A204.1 (cell line): ENCODE measurements around the gene FAM174B.

Experiments
- FAIRE-seq: peaks from 2 replicates; lab custom pipeline; 2012; peaks lifted over from hg19 to GRCh38; lab: Jason Lieb, UNC

FAM174B gene

DNA sequence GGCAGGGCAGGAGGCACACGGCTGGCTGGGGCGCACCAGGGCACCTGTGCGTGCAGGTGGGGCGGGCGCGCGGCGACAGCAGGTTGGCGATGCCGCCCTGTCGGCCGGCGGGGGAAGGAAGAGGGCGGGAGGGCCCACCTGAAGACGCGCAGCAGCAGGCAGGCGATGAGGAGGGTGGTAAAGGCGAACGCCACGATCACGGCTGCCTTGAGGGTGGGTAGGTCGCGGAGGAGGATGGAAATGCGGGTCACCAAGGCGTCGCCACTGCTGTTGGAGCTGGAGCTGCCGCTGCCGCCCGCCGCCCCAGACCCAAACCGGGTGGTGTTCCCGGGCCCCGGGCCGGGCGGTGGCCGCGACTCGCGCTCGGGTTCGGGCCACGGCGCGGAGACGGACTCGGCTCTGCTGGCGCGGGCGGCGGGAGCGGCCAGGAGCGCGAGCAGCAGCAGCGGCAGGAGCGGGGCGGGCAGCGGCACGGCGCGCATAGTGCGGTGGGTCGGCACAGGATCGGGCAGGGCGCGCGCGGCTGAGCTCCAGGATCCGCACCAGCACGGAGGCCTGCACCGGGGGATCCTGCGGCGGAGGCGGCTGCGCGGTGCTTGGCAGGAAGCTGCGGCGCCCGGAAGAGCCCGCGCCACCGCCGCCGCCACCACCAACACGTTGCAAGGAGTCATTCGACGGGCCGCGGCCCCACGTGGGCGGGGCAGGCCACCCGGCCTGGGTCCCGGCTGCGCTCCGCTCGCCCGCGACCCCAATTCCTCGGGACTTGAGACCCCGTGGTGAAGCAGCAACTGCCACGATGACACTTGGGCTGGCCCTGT, at the start of gene FAM174B:
Gene FAM174B, minus strand, starts transcription at position 598 of the 818 bp plus-strand sequence.
- FAIRE-seq: no peak

DNA sequence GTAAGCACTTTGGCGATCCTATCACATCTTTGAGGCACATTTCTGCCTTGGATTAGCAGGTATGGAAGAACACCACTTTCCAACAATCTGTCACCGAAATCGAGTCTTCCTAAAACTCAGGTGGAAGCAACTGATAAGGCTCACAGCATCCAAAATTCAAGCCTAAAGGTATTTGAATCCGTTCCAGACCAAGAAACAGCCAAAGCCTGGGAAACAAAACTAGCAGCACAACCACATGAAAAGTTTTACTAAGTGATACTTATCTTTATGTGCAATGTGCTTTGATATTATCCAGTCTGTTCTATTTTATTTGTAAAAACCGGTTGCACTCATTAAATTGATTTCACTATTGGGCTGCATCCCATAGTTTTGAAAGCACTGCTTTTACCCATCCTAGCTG, 40.5 kb upstream of the FAM174B start:
- no peak for FAIRE-seq

DNA sequence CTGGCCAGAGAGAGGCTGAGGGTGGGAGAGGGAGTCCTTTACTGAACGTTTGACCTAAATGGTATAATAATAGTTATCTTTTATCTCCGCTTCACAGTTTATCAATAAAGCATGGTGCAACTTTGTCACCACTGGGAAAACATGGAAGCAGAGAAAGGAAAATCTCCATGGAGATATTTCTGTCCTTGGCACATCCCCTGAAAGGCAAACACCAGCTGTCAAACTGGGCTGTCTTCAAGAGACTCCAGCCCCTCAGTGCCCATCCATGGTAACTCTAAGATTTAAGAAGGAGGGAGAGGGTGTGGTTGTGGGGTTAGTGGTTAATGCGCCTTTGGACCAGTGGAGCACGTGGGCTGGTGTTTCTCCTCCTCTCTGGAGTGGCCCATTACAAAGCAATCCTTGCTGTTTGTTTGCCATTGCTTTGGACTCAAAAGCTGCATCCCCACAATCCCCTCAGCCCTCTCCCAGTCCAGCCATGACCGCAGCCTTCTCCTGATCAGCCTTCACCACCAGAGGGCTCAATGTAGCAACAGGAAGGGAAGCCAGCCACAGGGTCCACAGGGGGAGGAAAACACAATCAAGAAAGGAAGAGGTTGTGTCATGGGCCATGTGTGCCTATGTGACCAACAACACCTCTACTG, 38.2 kb upstream of the FAM174B start:
- FAIRE-seq: no peak

DNA sequence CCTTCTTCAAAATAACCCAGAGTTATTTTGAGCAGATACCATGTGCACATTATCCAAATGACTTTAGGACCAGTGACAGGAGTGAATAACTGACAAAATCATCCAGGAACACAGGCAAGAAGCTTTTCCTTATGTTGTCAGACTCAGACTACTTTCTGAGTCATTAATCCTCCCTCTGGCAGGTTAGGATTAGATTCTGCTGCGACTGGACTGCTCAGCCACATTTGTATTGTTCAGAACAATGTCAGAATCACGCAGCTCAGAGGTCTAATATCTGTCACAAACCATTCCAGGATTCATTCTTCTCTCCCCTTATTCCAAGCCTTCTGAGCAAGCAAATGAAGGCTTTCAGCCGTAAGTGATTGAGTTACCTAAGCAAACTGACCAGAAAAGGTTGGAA, 34.8 kb upstream of the FAM174B start:
- no peak for FAIRE-seq

DNA sequence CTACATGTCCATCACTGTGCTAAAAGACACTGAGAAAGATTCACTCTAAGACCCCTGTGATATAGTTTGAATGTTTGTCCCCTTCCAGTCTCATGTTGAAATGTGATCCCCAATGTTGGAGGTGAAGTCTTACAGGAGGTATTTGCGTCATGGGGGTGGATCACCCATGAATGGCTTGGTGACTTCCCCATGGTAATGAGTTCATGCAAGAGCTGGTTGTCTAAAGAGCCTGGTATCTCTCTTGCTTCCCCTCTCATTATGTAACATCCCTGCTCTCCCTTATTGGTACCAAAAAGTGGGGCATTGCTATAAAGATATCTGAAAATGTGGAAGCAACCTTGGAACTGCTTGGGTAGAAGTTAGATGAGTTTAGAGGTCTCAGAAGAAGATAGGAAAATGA, 32.2 kb upstream of the FAM174B start:
- no peak for FAIRE-seq

DNA sequence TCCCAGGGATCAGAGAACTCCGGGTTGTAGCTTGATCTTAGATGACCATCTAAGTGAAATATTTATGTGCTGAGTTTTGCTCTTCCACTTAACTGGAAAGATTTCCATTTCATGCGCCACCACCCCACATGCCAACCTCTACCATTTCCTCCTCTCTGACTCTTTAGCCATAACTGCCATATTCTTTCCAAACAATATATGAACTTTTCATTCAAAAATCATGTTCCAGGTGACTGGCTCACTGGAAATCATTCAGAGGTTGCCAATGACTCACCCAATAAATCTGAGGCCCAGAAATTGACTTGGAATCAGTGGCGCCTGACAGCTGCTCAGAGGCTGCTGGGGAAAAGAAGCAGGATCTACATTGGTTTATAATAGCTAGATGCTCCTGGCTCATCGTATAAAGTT, 31.6 kb upstream of the FAM174B start:
- FAIRE-seq: no peak

DNA sequence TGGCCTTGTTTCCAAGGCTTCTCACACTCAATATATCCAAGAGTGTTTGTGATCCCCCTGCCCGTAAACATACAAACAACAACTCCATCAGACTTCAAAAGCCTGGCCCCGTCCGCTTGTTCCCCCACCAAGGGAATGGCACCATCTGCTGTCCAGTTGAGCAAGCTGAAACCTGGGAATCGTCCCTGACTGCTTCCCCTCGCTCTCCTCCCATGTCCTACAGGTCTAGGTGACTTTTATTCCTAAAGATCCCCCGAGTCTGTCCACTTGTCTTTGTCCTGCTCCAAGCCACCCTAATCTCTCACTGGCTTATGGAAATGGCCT, 27.9 kb upstream of the FAM174B start:
- FAIRE-seq: no peak

DNA sequence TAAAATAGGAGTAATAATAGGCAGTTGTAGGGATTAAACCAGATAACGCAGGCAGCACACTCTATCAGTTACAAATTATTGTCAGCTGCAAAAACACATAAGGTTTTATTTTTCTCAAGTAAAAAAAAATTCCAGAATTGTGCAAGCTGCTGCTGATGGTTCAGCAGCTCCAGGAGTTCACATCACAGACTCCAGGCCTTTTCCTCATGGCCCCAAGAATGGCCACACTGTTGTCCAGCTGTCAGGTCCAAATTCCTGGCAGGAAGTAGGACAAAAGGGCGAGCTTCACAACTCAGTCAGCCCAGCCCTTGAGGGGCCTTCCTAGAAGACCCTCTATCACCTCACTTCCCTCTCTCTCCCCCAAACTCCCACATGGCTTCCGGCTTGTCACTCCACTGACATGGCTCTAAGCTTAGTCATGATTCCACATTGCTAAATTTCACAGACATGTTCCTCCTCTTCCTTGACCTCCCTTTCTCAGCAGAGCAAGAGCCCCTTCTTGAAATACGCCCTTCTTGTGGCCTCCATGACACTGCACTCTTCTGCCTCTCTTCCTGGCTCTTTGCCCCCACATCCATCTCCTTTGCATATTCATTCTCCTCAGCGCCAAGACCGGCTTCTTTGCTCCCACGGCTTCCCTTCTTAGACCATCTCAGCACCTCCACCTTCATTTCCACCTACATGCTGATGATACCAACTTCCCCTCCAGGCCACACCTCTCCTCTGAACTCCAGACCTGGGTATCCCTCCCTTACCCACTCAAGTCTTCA, 27.4 kb upstream of the FAM174B start:
- FAIRE-seq: no peak

DNA sequence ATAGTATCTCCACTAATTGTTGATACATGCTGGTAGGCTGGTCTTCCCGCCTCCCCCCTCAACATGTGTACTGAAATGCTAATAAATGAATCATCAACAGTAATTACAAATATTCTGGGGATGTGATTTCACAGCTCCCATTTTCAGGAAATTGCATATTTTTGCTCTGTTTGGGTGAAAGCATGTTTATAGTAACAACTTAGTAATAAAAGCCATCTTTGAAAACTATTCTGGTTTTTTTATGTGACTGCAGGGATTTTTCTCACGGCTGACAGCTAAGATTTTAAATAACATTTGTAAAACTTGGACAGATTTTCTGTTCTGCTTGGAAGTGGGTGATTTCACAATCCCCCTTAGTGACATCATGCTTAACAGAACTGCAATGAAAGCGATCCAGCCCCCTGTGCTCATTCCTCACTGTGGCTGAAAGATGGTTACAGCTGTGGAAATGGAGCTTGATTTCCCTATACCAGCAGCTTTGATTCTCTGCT, 25.6 kb upstream of the FAM174B start:
- no peak for FAIRE-seq

DNA sequence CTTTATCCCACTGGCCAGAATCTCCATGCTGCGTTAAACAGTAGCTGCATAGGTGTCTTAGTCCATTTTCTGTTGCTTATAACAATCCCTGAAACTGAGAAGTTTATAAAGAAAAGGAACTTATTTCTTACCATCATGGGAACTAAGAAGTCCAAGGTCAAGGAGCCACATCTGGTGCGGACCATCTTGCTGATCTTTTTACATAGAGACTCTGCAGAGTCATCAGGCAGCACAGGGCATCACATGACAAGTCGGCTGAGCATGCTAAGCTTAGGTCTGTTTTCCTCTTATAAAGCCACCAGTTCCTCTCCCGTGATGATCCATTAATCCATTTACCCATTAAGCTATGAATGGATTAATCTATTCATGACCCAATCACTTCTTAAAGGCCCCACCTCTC, 22.4 kb upstream of the FAM174B start:
- no peak for FAIRE-seq

DNA sequence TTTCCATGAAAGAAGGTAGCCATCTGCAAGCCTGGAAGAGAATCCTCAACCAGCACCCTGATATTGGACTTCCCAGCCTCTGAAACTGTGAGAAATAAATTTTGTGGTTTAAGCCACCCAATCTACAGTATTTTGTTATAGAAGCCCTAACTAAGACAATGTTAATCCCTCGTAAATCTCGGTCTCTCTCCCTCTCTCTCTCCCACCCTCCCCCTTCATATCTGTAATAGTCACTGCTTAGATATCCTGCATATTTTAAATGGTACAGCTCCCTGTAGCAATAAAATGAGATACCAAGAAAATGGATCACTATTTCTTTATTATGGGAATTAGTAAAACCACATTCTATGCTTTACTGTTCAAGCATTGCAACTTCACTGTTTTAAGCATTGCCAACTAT, 21.0 kb upstream of the FAM174B start:
- no peak for FAIRE-seq

DNA sequence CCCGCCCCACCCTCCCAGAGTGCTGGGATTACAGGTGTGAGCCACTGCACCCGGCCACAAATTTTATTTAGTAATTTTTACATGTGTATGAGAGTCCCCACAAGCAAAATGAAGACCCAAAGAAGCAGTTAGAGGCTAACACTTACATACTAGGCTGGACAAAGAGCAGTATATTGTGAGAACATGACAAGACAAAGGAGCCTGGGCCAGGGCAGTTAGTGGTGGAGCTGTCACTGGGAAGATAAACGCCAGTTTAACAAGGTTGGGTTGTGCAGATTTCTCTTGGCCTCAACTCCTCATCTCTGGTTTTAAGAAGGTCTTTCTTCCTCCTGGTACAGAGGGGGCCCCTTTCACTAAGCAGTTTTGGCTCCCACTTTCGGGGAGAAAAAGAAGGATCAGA, 19.9 kb upstream of the FAM174B start:
- no peak for FAIRE-seq

DNA sequence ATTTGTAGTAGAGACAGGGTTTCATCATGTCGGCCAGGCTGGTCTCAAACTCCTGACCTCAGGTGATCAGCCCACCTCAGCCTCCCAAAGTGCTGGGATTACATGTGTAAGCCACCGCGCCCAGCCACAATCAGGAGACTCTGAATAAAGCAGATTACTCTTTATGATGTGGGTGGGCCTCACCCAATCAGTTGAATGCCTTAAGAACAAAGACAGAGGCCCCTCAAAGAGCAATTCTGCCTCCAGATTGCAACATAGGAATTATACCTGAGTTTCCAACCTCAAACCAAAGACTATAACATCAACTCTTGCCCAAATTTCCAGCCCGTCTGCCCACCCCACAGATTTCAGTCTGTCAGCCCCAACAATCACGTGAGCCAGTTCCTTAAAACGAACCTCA, 18.8 kb upstream of the FAM174B start:
- no peak for FAIRE-seq

DNA sequence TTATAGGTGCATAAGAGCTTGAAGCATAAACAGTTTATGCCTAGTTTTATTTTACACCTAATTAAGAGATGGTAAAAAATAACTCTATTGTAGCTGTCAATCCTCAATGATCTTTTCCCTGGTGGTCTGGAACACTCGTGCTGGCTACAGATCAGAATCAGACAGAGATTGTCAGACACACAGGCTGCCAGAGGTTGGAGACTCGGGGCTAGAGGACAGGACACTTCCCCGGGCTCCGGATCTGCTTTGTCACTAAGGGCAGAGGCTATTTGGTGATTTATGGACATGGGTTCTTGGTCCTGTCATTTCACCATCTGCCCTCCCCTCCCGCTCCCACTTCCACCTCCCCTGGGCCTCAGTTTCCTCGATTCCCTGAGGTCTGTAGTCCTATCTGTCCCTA, 16.5 kb upstream of the FAM174B start:
- no peak for FAIRE-seq

DNA sequence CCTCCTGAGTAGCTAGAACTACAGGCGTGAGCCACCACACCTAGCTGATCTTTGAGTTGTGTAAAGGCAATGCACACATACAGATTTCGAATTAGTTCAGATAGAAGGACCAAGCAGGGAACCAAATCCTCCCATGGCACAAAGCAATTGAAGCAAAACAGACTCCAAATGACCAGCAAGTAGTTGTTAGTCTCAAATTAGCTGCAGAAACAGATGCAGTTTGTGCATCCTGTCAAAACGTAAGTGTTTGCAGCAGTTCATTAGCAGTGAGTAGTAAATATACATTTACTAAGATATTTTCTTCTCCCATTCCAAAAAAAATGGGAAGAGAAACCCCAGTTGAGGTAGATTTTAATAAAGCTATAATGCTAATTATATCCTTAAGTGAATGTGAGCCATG, 15.8 kb upstream of the FAM174B start:
- no peak for FAIRE-seq

DNA sequence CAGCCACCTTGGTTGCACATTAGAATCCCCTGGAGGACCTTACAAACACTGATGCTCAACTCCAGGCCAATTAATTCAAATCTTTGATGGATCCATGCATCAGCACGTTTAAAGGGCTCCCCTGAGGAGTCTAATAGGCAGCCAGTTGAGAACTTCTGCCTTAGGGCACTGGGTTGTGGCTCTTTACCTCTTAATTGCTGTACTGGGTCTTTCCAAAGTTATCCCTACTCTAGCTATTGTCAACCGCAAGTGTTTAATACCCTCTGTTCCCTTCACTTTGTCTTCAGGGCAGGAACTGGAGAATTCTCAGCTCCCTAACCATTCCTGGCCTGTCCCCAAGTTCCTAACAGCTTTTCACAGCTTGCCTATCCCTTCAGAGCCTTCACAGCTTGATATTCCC, 15.0 kb upstream of the FAM174B start:
- no peak for FAIRE-seq

DNA sequence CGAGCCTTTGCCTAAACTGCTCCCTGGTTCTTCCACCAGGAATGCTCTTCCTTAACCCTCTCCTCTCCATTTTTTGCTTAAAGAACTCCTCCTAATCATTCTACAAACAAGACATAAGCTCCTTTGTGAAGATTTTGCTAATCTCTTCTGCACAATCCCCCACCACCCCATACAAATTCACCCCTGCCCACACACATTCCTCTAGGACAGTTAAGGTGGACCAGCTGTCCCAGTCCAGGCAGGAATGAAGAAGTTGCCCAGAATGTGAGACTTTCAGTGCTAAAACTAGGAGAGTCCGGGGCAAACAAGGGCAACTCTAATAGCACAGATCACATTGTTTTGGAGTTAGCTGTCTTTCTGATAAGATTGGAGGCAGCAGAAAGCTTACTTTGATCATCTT, 13.9 kb upstream of the FAM174B start:
- no peak for FAIRE-seq

DNA sequence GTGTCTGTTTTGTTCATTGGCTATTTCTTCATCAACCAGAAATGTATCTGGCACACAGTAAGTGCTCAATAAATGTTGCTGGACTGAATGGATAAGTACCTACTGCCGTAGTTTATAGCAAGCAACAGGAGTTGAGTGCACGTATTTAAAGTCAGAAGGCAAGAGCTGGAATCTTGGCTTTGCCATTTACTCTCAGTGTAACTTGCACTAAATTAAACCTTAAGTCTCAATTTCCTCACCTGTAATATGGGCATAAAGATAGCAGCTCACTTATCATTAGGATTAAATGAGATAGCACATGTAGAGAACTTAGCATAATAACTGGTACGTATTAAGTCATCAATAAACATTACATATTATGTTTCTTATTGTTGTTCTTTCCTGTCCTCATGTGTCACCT, 13.0 kb upstream of the FAM174B start:
- no peak for FAIRE-seq

DNA sequence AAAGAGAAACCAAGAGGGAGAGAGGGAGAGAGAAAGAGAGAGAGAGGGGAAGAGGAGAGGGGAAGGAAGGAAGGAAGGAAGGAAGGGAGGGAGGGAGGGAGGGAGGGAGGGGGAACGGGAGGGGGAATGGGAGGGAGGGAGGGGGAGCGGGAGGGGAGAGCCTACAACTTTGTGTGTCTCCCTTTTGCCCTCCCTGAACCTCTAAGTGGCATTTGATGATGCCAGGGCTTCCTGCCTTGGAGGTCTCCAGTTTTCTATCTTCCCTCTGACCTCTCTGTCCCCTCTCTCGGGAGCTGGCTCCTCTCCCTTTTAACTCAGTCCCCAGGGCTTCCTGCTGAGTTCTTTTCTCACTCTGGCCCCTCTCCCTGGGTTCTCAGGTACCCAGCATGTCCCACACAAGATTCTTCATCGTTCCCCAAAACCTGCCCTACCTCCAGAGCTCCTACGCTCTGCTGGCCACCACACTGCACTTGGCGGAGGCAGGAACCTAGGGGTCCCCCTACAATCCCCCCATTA, 12.5 kb upstream of the FAM174B start:
- FAIRE-seq: no peak

DNA sequence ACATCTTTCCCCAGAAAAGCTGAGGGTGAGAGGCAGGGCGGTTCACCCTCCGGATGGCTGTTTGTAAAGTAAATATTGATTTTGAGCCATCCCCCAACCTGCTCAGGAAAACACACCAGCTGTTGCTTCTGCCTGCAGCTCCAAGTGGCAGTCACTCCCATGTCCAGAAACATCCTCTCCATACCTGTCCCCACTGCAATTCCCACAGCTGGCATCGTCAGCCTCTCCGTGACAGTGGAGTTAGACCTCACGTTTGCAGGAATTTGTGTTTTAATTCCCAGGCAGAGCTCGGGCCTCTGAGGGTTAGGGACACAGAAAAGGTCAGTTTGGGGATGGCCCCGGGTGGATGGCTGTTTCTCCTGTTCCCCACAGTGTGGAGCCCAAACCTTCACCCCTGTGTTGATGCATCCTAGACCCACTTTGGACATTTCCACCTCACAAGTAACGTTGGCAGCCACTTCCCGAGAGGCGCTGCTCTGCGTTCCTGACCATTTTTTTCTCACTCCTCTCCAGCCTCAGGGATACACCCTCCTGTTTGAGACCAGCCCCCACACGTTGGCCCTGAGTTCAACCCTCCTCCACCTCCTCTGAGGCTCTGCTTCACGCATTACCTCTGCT, 11.8 kb upstream of the FAM174B start:
- FAIRE-seq: no peak

DNA sequence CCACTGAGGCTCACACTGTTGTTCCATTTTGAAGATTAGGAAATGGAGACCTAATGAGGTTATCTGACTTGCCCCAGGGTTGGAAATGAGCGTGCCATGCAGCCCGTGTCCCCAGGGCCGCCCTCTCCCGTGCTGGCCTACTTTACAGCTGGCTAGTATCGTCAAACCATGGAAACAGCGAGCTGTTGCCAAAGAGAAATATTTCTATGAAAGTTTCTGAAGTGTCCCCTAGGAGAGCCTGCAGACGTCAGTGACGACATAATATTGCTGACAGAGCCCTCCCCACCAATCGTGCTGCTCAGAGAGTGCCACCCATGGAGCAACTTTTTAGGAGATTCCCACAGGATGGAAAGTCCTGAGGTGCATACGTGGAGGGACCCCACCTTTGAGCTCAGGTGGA, 11.2 kb upstream of the FAM174B start:
- FAIRE-seq: no peak

DNA sequence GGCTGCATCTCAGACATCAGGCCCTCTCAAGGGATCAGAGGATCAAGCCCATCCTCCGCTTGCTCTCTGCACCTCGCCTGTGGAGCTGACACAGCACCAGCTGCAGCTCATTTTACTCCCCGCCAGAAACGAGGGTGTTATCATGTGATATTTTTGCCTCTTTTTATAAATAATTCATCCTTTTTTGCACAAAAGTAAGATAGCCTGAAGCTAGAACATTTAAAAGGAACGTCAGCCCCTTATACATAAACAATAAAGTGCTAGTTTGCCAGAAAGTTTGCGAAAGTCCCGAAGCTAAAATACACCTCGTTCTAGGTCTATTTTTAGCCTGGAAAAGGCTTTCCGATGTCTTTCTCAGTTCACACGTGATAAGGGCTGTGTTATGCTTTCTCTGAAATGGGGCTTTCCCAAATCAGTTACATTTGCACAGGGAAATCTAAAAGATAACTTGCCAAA, 9.6 kb upstream of the FAM174B start:
- no peak for FAIRE-seq
